HepG2 (cell line): ENCODE measurements around the gene MYH15. TPM values are rescaled to one million over a fixed set of nuclear protein-coding genes. Genes with fewer than 3 reads are reported as not detected.

ENCODE experiments used
- KDM5B ChIP-seq: sonication (generic); formaldehyde crosslinking; IDR thresholded peaks from 2 replicates; pipeline ENCODE4 v1.4.0; 2020; ENCODE audit warnings: missing genetic modification reagents, mild to moderate bottlenecking, borderline replicate concordance
- MXD3 ChIP-seq: IDR thresholded peaks from 2 replicates; pipeline ENCODE4 v1.6.1; 2016; ENCODE audit warnings: mild to moderate bottlenecking, missing biosample characterization, missing genetic modification reagents
- SSRP1 ChIP-seq: IDR thresholded peaks from 2 replicates; pipeline ENCODE4 v1.6.1; 2016; ENCODE audit warnings: control low read depth
- TFDP2 ChIP-seq: sonication (generic); formaldehyde crosslinking; IDR thresholded peaks from 2 replicates; pipeline ENCODE4 v1.4.0; 2020; ENCODE audit warnings: missing genetic modification reagents
- THAP11 ChIP-seq: IDR thresholded peaks from 2 replicates; pipeline ENCODE4 v1.6.1; 2016; ENCODE audit warnings: missing biosample characterization, missing genetic modification reagents
- TOE1 ChIP-seq: sonication (generic); formaldehyde crosslinking; IDR thresholded peaks from 2 replicates; pipeline ENCODE4 v1.4.0; 2020; ENCODE audit warnings: mild to moderate bottlenecking, missing genetic modification reagents
- ZBTB40 ChIP-seq, 2 experiments: fragments of 450-650 bp in 1 of 2; sonication (generic) in 1 of 2; formaldehyde crosslinking in 1 of 2; IDR thresholded peaks; 2 replicates each; pipeline versions ENCODE4 v1.6.1 to v1.8.0; 2016 to 2022; ENCODE audit warnings: antibody characterized with exemption in 1 of 2, mild to moderate bottlenecking in 1 of 2, missing genetic modification reagents in 1 of 2
- ZNF281 ChIP-seq: sonication (generic); formaldehyde crosslinking; IDR thresholded peaks from 2 replicates; pipeline ENCODE4 v1.4.0; 2020; ENCODE audit warnings: missing genetic modification reagents, borderline replicate concordance
- ZNF496 ChIP-seq: sonication (generic); formaldehyde crosslinking; IDR thresholded peaks from 2 replicates; pipeline ENCODE4 v1.8.1; 2023; ENCODE audit warnings: mild to moderate bottlenecking, moderate library complexity, missing genetic modification reagents; ENCODE audit not compliant: insufficient replicate concordance
- ZNF576 ChIP-seq: sonication (generic); formaldehyde crosslinking; IDR thresholded peaks from 2 replicates; pipeline ENCODE4 v1.4.0; 2020; ENCODE audit warnings: mild to moderate bottlenecking, missing genetic modification reagents
- ZXDC ChIP-seq: sonication (generic); formaldehyde crosslinking; IDR thresholded peaks from 2 replicates; pipeline ENCODE4 v1.5.0; 2020; ENCODE audit warnings: mild to moderate bottlenecking, missing genetic modification reagents
- polyA plus RNA-seq, 8 experiments: library from polyadenylated mRNA; depleted of rRNA in 3 of 8; stranded (reverse) in 7 of 8; unstranded in 1 of 8; fragments of >200 nt; fragmentation: Illumina TruSeq in 4 of 8; extraction: Trizol in 4 of 8; gene quantifications; 2 replicates each; pipeline versions ENCODE4 v1.2.1 to v1.2.3, GENCODE V29; 2011 to 2016; ENCODE audit warnings: low read depth in 4 of 8, missing spikeins in 1 of 8, mixed read lengths in 1 of 8; ENCODE audit not compliant: insufficient read depth in 1 of 8
- total RNA-seq, 5 experiments: library from RNA; depleted of rRNA; stranded (reverse); fragments of >200 nt; fragmentation: Illumina TruSeq; extraction: Trizol; gene quantifications; 2 replicates each; pipeline ENCODE4 v1.2.3, GENCODE V29; 2016; ENCODE audit warnings: low read depth in 1 of 5

The MYH15 gene
- total and polyA plus RNA-seq, 2 of the 13 experiments (the other 11 are each of a cell fraction or from before 2014, with no cell fraction given), result 0.03 to 0.09 TPM

- no peak for TF ChIP-seq ZBTB40 (IDR thresholded peaks at IDR 0.05)
- TF ChIP-seq ZBTB40 (CRISPR knock-in tag; IDR thresholded peaks at IDR 0.05), result no peak
- TF ChIP-seq THAP11 (CRISPR knock-in tag), result no peak
- TF ChIP-seq ZNF576 (CRISPR knock-in tag), result no peak
- no peak for TF ChIP-seq MXD3
- TF ChIP-seq TOE1 (CRISPR knock-in tag), result no peak
- TF ChIP-seq ZNF496 (CRISPR knock-in tag), result no peak
- no peak for TF ChIP-seq TFDP2 (CRISPR knock-in tag)
- no peak for TF ChIP-seq ZXDC (CRISPR knock-in tag)
- TF ChIP-seq ZNF281, result no peak
- TF ChIP-seq KDM5B, result no peak
- TF ChIP-seq SSRP1, result no peak
Measured at GRCh38 chr3:108488631-108489030, 21.8 kb downstream of the MYH15 start (continued).
